DOHH2 (cell line): ENCODE results near the gene APLF.

Experiments
- EZH2phosphoT487 ChIP-seq: fragments of 200-600 bp; sonication (generic); IDR thresholded peaks from 2 replicates; pipeline ENCODE4 v1.6.1; 2017; ENCODE audit warnings: borderline replicate concordance, mild to moderate bottlenecking, antibody characterized with exemption, low read length, moderate library complexity, mixed read lengths
- TF ChIP-seq, protein P1 (sequence below): fragments of 200-600 bp; sonication (generic); IDR thresholded peaks from one replicate; pipeline ENCODE4 v1.5.1; 2014; ENCODE audit warnings: antibody characterized with exemption, mild to moderate bottlenecking, low read depth, low read length; ENCODE audit not compliant: poor library complexity, severe bottlenecking

- TF ChIP-seq, protein P1, sequence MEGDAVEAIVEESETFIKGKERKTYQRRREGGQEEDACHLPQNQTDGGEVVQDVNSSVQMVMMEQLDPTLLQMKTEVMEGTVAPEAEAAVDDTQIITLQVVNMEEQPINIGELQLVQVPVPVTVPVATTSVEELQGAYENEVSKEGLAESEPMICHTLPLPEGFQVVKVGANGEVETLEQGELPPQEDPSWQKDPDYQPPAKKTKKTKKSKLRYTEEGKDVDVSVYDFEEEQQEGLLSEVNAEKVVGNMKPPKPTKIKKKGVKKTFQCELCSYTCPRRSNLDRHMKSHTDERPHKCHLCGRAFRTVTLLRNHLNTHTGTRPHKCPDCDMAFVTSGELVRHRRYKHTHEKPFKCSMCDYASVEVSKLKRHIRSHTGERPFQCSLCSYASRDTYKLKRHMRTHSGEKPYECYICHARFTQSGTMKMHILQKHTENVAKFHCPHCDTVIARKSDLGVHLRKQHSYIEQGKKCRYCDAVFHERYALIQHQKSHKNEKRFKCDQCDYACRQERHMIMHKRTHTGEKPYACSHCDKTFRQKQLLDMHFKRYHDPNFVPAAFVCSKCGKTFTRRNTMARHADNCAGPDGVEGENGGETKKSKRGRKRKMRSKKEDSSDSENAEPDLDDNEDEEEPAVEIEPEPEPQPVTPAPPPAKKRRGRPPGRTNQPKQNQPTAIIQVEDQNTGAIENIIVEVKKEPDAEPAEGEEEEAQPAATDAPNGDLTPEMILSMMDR: no peak
- no peak for TF ChIP-seq EZH2phosphoT487
Observed at GRCh38 chr2:68465081-68465916, 2.1 kb upstream of the APLF start.
